HG03103 (cell line): ENCODE data around the gene XIRP1.

Source experiments
- ATAC-seq: cut with Tn5 transposase; IDR thresholded peaks from one replicate; pipeline ENCODE4 v1.9.1; 2021; ENCODE audit warnings: low read depth; ENCODE audit not compliant: unreplicated experiment

Gene XIRP1

DNA sequence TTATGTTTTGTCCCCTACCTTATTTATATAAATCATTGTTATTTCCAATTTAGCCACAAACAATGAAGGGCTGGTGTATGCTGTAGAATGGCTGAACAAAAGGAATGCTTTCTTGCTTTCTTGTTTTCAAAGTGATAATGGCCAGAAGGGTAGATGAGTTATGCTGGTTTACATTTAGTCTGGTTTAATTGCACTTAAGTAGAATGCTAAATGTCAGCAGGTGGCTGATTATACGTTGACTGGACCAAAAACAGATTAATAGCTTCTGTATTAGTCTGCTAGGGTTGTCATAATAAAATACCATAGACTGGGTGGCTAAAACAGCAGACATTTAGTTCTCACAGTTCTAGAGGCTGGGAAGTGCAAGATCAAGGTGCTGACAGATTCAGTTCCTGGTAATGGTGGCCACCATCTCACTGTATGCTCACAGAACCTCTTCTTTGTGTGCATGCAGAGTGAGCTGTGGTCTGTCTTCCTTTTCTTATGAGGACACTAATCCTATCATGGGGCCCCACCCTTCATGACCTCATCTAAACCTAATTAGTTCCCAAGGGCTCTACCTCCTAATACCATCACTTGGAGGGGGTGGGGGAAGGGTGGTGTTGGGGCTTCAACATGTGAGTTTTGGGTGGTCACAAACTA, 17.1 kb upstream of the XIRP1 start:
- no peak for ATAC-seq

DNA sequence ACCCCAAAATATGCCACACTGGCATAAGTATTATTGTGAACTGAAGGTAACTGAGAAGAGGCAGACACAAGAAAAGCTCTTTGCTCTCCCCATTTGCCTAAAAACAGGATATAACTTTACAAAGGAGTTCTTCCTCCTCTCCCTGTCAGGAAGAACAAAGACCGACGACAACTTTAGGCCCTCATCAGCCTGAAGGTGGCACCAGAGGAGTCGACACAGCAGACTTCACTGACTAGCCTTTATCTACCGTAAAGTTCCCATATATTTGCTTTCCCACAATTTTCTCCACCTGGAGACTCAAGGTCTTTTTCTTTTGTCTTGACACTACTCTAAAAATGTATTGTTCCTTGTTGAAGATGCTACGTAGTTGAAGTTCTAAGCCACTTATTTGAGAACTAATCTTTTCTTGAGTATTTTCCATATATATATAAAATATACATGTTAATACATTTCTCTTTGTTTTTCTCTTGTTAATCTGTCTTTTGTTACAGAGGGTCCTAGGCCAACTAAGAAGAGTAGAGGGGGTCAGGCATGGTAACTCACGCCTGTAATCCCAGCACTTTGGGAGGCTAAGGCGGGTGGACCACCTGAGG, 16.2 kb upstream of the XIRP1 start:
- ATAC-seq = no peak

DNA sequence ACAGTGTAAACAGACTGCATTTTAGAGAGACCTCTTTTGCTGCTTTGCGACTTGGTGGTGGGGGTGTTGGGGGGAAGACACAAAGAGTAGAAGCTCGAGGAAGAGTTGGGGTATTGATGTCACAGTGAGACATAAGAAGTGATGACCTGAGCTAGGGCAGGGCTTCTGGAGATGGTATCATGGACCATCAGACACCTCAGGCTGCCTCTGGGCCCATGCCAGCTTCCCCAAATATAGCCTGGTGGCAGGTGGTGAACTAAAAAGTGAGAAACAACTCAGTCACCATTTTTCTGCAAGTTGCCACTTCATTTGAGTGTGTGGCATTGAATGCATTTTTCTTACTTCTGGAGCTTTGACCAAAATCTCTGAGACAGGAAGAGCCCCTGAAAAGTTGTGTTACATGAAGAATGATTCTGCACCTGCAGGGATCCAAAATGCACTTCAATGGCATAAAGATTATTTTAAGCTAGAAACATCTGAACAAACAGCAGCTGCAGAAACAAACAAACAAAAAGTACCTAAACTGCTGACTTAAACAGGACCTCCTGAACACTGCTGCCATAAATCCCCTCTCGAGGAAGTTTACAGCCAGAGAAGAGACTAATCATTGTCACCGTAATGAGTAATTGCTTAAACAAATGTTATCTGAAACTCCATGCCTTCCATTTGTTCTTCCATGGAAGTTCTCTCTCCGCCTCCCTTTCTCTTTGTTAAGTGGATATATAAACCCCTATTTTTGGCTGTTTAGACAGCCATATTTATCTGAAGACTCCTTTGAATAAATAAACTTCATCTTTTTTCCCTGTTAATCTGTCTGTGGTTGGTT, 15.2 kb upstream of the XIRP1 start:
- ATAC-seq = no peak

DNA sequence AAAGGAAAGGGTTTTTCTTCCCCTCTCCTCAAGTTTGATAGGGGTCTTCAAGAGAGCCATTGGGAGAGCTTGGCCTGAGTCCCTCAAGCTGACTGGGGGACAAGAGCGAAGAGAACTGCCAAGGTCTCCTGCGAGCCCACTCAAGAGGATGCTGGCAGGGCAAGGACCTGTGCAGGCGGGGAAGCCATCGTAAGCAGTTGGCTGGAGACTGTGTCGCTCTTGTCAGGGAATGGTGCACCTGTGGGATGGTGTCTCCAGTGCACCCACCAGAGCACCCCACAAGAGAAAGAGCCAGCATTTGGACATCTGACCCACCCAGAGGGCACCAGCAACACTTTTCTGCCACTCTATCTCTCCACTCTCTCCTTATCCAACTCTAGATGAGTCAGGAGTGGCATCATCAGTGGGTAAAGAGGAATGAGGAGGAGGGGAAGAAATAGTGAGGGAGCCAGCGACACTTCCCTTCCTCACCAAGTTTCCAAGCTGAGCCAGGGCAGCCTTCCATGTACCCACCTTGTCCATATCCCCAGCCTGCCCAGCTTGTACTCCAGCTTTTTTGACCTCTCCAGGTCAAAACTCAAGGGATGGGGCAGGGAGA, 13.6 kb upstream of the XIRP1 start:
- ATAC-seq = no peak

DNA sequence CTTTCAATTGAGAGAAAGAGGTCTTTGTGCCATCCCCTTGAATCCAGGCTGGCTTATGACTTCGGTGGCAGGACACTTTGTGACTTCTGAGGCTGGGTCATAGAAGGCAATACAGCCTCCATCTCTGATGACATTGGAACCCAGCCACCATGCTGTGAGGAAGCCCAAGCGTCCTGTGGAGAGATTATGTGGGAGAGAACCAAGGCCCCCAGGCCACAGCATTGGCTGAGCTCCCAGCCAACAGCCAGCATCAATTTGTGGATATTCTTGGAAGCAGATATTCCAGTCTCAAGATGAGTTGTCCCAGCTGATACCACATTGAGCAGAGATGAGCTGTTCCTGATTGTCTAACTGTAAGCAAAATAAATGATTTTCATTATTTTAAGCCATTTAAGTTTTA, 12.7 kb upstream of the XIRP1 start:
- ATAC-seq = no peak

DNA sequence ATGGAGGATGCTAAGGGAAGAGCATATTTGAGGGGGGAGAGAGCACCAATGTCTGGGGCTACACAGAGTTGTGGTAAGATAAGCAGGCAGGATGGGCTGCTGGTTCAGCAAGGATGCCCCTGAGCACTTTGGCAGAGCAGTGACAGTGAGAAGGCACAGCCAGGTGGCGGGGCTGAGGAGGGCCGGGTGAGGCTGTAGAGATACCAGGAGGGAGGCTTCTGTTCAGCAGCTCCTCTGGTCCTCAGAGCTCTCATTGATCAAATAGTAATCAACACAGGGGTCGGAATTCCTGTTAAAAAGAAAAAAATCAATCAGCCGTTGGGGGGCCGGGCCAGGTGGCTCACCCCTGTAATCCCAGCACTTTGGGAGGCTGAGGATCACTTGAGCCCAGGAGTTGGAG, 11.5 kb upstream of the XIRP1 start:
- no peak for ATAC-seq

DNA sequence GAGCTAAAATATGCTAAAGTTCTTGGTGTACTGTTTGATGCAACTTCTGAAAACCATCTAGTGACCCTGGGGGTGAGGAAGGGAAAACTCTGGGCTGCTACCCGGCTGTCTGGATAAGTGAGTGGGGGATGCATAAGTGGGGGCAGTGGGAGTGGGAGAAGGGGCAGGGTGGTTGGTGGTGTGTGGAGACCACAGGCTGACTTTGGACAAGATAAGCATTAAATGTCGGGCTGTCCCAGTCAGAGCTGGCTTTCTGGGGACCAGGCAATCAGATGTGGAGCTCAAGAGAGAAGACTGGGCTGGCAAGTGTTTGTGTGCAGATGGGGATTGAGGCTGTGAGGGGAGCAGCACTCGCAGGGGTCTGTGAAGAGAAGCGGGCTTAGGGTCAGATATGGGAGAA, 11.0 kb upstream of the XIRP1 start:
- ATAC-seq = no peak

DNA sequence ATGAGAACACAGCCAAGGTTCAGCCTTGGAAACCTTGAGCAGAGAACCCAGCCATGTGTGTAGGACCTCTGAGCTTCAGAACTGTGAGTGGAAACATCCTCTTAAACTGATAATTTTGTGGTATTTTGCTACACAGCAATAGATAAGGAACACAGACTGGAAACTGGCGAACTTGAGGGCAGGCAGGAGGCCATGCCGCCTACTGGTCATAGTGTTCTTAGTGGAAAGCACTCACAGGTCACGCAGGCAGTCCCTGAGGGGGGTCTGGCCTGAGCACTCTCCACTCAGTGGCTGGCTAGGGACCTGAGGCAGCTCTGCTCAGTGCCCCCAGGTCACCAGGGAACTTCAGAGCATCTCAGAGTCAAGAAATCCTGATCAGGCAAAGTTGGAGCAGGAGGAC, 9.7 kb upstream of the XIRP1 start:
- no peak for ATAC-seq

DNA sequence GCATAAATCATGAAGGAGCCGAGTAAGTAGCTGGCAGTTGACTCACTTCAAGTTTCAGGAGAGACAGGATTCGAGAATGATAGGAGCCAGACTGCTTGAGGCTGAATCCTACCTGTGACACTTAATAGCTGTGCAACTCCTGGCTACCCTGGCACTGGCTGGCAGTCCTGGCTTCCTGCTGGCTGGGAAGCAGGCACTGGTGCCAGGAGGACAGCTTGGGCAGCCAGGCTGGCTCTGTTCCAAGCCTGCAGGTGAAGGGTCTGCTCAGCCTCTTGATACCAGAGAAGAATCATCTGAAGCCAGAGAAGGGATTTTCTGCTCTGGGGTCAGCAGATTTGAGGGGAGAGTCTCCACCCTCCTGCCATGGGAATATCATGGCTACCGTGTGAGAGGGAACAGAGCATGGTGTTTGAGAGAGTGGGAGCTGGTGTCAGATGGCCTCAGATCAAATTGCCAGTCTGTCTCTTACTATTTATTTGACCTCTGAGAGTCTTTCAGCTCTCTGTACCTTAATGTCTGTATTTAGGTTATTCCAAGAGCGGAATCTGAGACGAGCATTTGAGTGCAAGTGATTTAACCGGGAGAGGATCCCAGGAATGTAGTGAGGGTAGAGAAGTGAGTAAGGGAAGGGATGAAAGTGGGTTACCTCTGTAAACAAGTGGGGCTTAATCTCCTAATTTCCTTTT, 4.4 kb upstream of the XIRP1 start:
- ATAC-seq = no peak

DNA sequence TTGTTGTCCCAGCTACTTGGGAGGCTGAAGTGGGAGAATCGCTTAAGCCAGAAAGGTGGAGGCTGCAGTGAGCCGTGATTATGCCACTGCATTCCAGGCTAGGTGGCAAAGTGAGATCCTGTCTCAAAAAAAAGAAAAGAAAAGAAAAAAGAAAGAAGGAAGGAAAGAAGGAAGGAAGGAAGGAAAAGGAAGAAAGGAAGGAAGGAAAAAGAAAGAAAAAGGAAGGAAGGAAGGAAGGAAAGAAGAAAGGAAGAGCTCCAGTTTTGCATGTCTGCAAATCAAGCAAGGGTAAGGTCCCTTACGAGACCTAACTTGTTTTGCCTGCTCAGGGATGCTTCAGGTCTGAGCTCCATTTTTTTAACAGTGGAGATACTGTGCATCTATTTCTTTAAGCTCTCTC, 3.6 kb upstream of the XIRP1 start:
- no peak for ATAC-seq

DNA sequence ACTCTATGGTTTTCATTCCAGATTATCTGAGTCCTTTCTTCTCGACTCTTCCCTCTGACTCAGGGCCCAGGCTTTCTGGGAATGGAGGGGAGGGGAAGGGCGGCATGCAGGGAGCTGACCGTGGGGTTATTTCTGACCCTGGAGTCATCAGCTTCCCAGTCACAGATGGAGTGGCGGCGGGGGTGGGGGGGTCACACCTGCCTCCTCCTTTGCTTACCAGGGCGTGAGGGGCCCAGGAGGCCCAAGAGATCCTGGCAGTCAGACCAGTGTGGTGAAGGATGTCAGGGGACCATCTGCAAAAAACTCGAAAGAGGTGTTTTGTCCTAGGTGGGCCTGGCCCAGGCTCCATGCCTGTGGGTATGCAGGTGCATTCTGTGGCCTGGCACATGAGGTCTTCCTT, 996 bp upstream of the XIRP1 start:
- no peak for ATAC-seq

DNA sequence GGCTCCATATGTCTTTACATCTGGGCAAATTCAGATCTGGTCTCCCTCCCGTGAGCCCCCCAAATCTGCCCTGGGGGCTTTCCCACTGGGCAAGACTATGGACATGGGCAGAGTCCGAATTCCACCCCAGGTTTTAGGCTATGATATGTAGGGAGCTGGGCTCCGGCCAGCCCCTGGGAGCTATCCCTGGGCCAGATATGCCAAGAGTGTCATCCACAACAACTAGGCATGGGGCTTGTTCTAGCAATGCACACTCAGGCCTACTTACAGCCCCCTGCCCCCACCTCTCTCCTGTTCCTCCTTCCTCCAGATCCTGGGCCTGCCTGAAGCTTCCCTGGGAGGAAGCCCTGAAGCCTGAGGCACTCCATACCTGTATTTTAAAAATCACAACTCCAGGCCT, 622 bp downstream of the XIRP1 start:
- no peak for ATAC-seq

DNA sequence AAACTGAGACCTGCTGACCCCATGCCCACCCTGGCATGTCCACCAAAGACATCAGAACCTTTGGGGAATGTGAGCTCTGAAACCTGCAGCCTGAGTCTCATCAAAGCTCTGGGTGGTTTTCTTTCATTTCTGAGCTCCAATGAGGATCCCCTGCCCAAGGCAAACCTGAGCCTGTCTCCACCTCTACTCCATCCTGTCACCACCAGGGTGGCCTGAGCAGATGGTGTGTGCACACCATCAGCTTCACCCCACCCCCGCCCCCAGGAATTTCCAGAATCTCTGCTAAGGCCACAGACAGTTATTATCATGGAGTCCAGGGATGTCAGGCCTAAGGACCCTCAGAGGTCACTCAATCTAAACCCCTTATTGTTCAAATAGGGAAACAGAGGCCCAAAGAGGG, 1.3 kb downstream of the XIRP1 start:
- no peak for ATAC-seq

DNA sequence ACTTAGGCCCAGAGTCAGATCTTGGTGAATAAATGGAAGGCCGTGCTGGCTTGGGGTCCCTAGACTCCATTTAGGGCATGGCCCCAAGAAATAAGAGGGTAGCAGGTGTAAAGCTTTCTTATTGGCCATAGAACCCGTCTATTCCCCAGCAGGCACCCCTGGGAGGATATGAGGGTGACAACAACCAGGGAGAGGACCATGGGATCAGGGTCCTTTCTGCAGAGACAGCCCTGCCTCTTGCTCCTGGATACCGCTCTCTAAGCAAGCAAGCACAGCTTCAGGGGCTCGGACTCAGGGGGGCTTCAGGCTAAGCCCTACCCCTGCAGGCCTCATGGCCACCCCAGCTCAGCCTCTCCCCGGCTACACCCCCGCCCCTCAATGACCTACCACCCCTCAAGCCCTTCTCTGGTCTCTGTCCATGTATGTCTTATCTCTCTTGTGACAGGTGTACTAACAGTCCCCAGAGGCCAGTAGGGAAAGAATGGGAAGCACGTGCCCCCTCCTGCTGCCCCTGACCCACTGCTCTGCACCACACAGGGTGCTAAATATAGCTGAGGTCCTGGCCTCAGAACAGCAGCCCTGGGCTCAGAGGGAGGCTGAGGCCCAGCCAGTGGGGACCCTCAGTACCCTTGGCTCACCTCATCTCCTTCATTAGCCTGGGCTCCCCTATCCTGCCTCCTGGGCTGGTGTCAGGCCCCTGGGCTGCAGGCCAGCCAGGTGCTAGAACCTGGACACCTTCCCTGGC, 1.9 kb downstream of the XIRP1 start:
- ATAC-seq = no peak

DNA sequence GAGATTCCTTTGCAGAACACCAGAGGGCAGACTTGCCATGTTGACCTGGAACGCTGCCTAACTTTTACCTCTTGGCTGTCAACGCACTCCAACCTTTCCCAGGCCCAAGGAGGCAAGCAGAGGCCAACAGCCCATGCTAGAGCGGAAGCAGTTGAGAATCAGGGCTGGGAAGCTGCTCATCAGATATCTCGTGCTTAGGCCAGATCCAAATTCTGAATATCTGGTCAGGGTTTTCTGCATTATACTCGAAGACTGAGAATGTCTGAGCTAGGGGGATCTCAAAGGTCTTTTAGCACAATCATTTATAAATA, 2.5 kb downstream of the XIRP1 start:
- no peak for ATAC-seq

DNA sequence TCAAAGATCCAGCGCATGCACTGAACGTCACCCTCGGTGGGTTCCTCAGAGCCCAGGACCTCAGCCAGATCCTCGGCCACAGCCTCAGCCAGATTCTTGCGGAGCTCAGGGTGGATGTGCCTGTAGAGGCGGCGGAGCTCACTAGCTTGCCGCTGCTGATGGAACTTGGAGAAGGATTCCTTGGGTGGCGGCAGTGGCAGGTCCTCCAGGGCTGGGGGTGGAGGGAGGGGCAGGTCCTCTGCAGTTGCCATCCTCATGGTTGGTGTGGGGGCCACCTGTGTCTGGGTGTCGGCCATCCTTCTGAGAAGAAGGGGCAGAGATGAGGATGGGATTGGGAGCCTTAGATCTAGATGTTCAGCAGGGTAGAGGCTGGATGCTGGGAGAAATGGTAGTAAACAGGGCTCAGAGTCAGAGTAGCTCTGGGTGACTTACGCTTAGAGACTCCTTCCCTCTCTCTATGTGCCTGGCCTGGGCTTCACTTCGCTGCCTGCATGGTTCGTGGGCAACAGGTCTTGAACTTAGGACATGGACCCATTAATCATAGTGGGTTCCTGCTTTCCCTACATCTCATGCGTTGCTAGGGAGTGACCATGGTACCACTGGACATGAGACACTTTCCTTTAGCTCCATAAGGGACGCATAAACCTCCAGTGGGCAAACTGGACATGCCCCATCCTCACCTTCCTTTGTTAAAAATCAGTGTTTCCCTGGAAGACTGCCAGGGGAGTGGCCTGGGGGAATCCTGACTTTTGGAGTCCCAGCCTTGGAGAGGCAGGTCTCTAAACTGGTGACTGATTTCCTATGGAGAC, 3.0 kb downstream of the XIRP1 start:
- ATAC-seq = no peak

DNA sequence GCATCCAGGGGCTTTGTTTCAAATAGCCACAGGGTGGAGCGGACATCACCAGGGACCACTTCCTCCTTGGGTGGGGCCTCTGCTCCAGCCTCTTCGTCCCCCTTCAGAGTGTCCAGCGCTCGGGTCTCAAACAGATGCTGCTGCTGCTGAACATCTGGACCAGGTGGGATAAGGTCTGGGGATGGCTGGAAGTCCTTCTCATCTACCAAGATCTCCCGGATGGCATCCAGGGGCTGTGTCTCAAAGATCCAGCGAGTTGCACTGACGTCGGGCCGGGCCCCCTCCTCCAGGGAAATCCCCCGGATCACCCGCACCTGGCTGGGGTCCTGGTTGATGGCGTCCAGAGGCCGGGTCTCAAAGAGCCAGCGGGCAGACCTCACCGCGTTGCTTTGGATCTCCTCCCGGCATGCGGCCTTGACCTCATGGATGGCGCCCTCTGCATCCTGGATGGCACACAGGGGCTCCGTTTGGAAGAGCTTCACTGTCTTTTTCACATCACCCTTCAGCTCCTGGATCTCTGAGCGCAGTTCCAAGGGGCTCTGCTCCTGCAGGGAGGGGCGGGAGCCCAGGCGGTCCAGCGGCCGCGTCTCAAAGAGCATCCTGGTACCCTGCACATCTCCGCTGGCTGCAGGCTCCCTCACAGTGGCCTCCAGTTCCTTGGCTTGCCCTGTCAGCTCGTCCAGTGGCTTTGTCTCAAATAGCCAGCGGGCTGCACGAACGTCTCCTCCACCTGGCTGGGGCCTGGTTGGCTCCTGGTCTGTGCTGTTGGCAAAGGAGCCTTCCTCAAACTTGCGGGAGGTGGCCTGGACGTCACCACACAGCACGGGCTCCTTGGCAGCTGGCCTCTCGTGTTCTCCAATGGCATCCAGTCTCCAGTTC, 3.9 kb downstream of the XIRP1 start:
- no peak for ATAC-seq

DNA sequence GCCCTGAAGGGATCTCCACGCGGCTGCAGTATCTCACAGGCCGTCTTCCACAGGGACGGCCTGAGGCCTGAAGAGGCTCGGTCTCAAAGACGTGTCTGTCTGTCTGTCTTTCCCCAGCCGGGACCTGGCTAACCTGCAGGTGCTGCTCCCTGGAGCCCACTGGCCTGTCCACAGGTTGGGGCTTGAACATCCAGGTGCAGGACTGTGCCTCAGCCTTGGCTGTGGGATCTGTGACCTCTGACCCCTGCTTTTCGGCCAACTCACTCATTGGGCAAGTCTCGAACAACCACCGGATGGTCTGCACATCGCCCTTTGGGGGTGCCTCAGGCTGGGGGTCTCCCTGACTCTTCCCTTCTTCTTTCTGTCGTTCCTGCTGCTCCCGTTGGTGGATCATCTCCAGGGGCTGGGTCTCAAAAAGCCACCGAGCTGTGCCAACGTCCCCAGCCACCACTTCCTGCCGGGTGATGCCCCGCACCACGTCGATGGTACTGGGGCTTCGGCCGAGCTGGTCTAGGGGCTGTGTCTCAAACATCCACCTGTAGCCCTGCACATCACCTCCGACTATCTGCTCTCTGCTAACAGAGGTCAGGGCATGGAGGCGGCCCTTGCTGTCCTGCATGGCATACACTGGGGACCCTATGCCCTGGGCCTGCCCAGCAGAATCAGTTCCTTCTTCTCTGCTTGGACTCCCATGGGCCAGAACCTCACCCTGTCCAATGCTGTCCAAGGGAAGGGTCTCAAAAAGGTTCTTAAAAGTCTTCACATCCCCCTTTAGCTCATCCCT, 4.8 kb downstream of the XIRP1 start:
- ATAC-seq = no peak
